Spleen (tissue), 7 donors: ENCODE measurements around the gene BCORL1.

ENCODE experiments used
- CTCF ChIP-seq, 11 experiments: fragments of 200-600 bp in 7 of 11; fragments of 450-650 bp in 4 of 11; sonication (generic) in 4 of 11; IDR thresholded peaks in 8 of 11; conservative IDR thresholded peaks in 3 of 11; 1 replicate in 7 of 11; 2 replicates in 4 of 11; pipeline versions ENCODE4 v1.4.0 to v1.8.0; 2016 to 2021; ENCODE audit warnings: antibody characterized with exemption in 11 of 11, inconsistent platforms in 4 of 11, mild to moderate bottlenecking in 1 of 11
- POLR2AphosphoS5 ChIP-seq, 3 donors: sonication (generic); formaldehyde crosslinking; IDR thresholded peaks; one replicate each; pipeline ENCODE4 v1.5.1; 2017; ENCODE audit warnings: antibody characterized with exemption in 3 of 3
- donor health status: DM: no; HTN: no; CAD: no; lungs with moderate emphysema.
- donor health status: DM: no; HTN: no; CAD: no.
- donor health status: DM: no; HTN: no; CAD: no.

GRCh38 chrX:130100180-130100579, 117.7 kb downstream of the BCORL1 start:
- TF ChIP-seq POLR2AphosphoS5 (IDR thresholded peaks at IDR 0.05): no peak
- TF ChIP-seq CTCF (IDR thresholded peaks at IDR 0.05 in 8 of 11, conservative IDR thresholded peaks at IDR 0.05 in 3 of 11): no peak
